Mucosa of rectum (tissue), 2 donors: ENCODE data around the gene ERICH3.

Experiments used
- H3K27ac ChIP-seq, 2 donors: one replicate each; pipeline ENCODE4 v1.7.0; 2013; ENCODE audit warnings: inconsistent platforms in 2 of 2, low read depth in 2 of 2, low read length in 2 of 2
- H3K27me3 ChIP-seq, 2 donors: one replicate each; pipeline ENCODE4 v1.7.0; 2013; ENCODE audit warnings: low read length in 2 of 2; ENCODE audit not compliant: control insufficient read depth in 2 of 2, insufficient read depth in 2 of 2
- H3K36me3 ChIP-seq, 2 donors: one replicate each; pipeline ENCODE4 v1.7.0; 2013; ENCODE audit warnings: low read length in 2 of 2; ENCODE audit not compliant: control insufficient read depth in 2 of 2, insufficient read depth in 2 of 2
- H3K4me1 ChIP-seq, 2 donors: one replicate each; pipeline ENCODE4 v1.7.0; 2013; ENCODE audit warnings: low read length in 2 of 2, mild to moderate bottlenecking in 1 of 2; ENCODE audit not compliant: control insufficient read depth in 2 of 2, insufficient read depth in 2 of 2
- H3K4me3 ChIP-seq, 2 donors: one replicate each; pipeline ENCODE4 v1.7.0; 2013; ENCODE audit warnings: low read length in 2 of 2
- H3K9ac ChIP-seq, 2 donors: one replicate each; pipeline ENCODE4 v1.7.0; 2013; ENCODE audit warnings: low read length in 2 of 2, low read depth in 1 of 2, mild to moderate bottlenecking in 1 of 2
- H3K9me3 ChIP-seq, 2 donors: one replicate each; pipeline ENCODE4 v1.7.0; 2013; ENCODE audit warnings: low read length in 2 of 2; ENCODE audit not compliant: control insufficient read depth in 2 of 2
- donor health status: healthy.
- donor health status: Normal muscosa, but diverticular disease.

The ERICH3 gene

GRCh38 chr1:74523873-74524480 lies 149.6 kb downstream of the ERICH3 start:
- H3K4me3 ChIP-seq, result no peak overlapping the region
- H3K9ac ChIP-seq, result no peak overlapping the region

GRCh38 chr1:74522148-74522547 lies 151.4 kb downstream of the ERICH3 start:
- no peak overlapping the region for H3K9ac ChIP-seq

More at GRCh38 chr1:74523873-74524480, 149.6 kb downstream of the ERICH3 start:
- H3K27ac ChIP-seq, result no peak overlapping the region
- no peaks in the 10 kb centered on the region for H3K9me3 ChIP-seq
- H3K4me1 ChIP-seq, result no peaks in the 10 kb centered on the region
- H3K27me3 ChIP-seq, result no peaks in the 10 kb centered on the region
- H3K36me3 ChIP-seq, result no peaks in the 10 kb centered on the region

More at GRCh38 chr1:74522148-74522547, 151.4 kb downstream of the ERICH3 start:
- Histone ChIP-seq H3K4me1 (no peaks in the 10 kb centered on the region), H3K9me3 (no peaks in the 10 kb centered on the region), H3K36me3 (no peaks in the 10 kb centered on the region), H3K4me3 (no peak overlapping the region), H3K27ac (no peak overlapping the region), H3K27me3 (no peaks in the 10 kb centered on the region)
